Activated naive CD8-positive, alpha-beta T cell (primary cell): ENCODE results near the gene S100G.

Experiments used
- H3K27ac Mint-ChIP-seq: one replicate; pipeline ENCODE4 v1.8.0; 2021; ENCODE audit warnings: mixed read lengths
- H3K27me3 Mint-ChIP-seq: one replicate; pipeline ENCODE4 v1.8.0; 2021; ENCODE audit warnings: mixed read lengths
- H3K36me3 Mint-ChIP-seq: one replicate; pipeline ENCODE4 v1.8.0; 2021; ENCODE audit warnings: mixed read lengths
- H3K4me1 Mint-ChIP-seq: one replicate; pipeline ENCODE4 v1.8.0; 2021; ENCODE audit warnings: low read depth, mixed read lengths
- H3K4me3 Mint-ChIP-seq: one replicate; pipeline ENCODE4 v1.8.0; 2021; ENCODE audit warnings: mild to moderate bottlenecking, mixed read lengths
- H3K9me3 Mint-ChIP-seq: one replicate; pipeline ENCODE4 v1.8.0; 2021; ENCODE audit warnings: low read depth, mixed read lengths

S100G gene

GRCh38 chrX:16633754-16634153 lies 16.2 kb upstream of the S100G start:
- peaks cover 5% of the 10 kb centered on the region for H3K36me3 Mint-ChIP-seq
- H3K27me3 Mint-ChIP-seq, result no peaks in the 10 kb centered on the region
- H3K4me3 Mint-ChIP-seq, result no peak overlapping the region
- peaks cover 4% of the 10 kb centered on the region for H3K4me1 Mint-ChIP-seq
- H3K9me3 Mint-ChIP-seq, result no peaks in the 10 kb centered on the region
- H3K27ac Mint-ChIP-seq, result no peak overlapping the region

GRCh38 chrX:16635040-16635439 lies 14.9 kb upstream of the S100G start:
- Mint-ChIP-seq H3K27me3 (no peaks in the 10 kb centered on the region), H3K4me1 (peaks cover 4% of the 10 kb centered on the region), H3K36me3 (peaks cover 2% of the 10 kb centered on the region), H3K27ac (no peak overlapping the region), H3K9me3 (no peaks in the 10 kb centered on the region), H3K4me3 (no peak overlapping the region)

GRCh38 chrX:16635596-16635995 lies 14.4 kb upstream of the S100G start:
- Mint-ChIP-seq H3K27ac (no peak overlapping the region), H3K4me1 (peaks cover 4% of the 10 kb centered on the region), H3K27me3 (no peaks in the 10 kb centered on the region), H3K36me3 (peaks cover 2% of the 10 kb centered on the region), H3K4me3 (no peak overlapping the region), H3K9me3 (no peaks in the 10 kb centered on the region)

- H3K4me3 Mint-ChIP-seq, result no peak overlapping the region
- peaks cover 2% of the 10 kb centered on the region for H3K36me3 Mint-ChIP-seq
- H3K9me3 Mint-ChIP-seq, result no peaks in the 10 kb centered on the region
- H3K27ac Mint-ChIP-seq, result no peak overlapping the region
- H3K27me3 Mint-ChIP-seq, result no peaks in the 10 kb centered on the region
- H3K4me1 Mint-ChIP-seq, result peaks cover 4% of the 10 kb centered on the region
Observed at GRCh38 chrX:16638533-16638932, 11.4 kb upstream of the S100G start.

GRCh38 chrX:16639966-16640365 lies 10.0 kb upstream of the S100G start:
- Mint-ChIP-seq H3K27ac (no peak overlapping the region), H3K27me3 (no peaks in the 10 kb centered on the region), H3K9me3 (no peaks in the 10 kb centered on the region), H3K4me1 (no peaks in the 10 kb centered on the region), H3K36me3 (peaks cover 2% of the 10 kb centered on the region), H3K4me3 (no peak overlapping the region)

DNA sequence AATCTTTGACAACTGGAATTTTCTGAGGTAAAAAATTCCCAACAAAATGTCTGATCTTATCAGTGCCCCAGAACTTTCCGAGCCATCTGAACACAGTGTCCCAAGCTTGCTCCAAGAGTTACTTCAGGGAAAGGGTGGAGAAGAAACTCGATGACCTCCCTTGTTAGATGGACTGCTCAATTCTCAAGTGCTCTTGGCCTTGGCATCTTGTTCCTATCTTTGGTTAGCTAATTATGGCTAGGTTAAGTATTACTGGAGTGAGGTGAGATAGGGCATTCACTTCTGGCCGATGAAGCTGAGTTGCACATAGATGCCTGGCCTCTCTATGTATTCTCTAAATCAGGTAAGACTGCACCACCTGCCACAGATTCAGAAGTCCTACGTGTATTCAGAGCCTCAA lies 9.1 kb upstream of the S100G start:
- H3K4me3 Mint-ChIP-seq, result no peak overlapping the region
- H3K27ac Mint-ChIP-seq, result no peak overlapping the region
- peaks cover 2% of the 10 kb centered on the region for H3K36me3 Mint-ChIP-seq
- no peaks in the 10 kb centered on the region for H3K27me3 Mint-ChIP-seq
- no peaks in the 10 kb centered on the region for H3K4me1 Mint-ChIP-seq
- H3K9me3 Mint-ChIP-seq, result no peaks in the 10 kb centered on the region

- Mint-ChIP-seq H3K4me3 (no peak overlapping the region), H3K27ac (no peak overlapping the region), H3K36me3 (peaks cover 3% of the 10 kb centered on the region), H3K27me3 (no peaks in the 10 kb centered on the region), H3K9me3 (no peaks in the 10 kb centered on the region), H3K4me1 (no peaks in the 10 kb centered on the region)
Observed at GRCh38 chrX:16643176-16643575, 6.8 kb upstream of the S100G start.

- Mint-ChIP-seq H3K27ac (no peak overlapping the region), H3K9me3 (no peaks in the 10 kb centered on the region), H3K36me3 (peaks cover 5% of the 10 kb centered on the region), H3K4me3 (no peak overlapping the region), H3K27me3 (no peaks in the 10 kb centered on the region), H3K4me1 (no peaks in the 10 kb centered on the region)
Observed at GRCh38 chrX:16646366-16647138, 3.4 kb upstream of the S100G start.

GRCh38 chrX:16651391-16652024 lies 1.6 kb downstream of the S100G start:
- H3K27me3 Mint-ChIP-seq, result no peaks in the 10 kb centered on the region
- H3K4me1 Mint-ChIP-seq, result no peaks in the 10 kb centered on the region

GRCh38 chrX:16653424-16653823 lies 3.5 kb downstream of the S100G start:
- Mint-ChIP-seq H3K9me3 (no peaks in the 10 kb centered on the region), H3K27me3 (no peaks in the 10 kb centered on the region), H3K4me3 (no peak overlapping the region), H3K4me1 (no peaks in the 10 kb centered on the region), H3K36me3 (peaks cover 5% of the 10 kb centered on the region), H3K27ac (no peak overlapping the region)

More at GRCh38 chrX:16651391-16652024, 1.6 kb downstream of the S100G start:
- no peaks in the 10 kb centered on the region for H3K9me3 Mint-ChIP-seq
- no peak overlapping the region for H3K4me3 Mint-ChIP-seq
- H3K36me3 Mint-ChIP-seq, result peaks cover 5% of the 10 kb centered on the region
- no peak overlapping the region for H3K27ac Mint-ChIP-seq

GRCh38 chrX:16654093-16654492 lies 4.1 kb downstream of the S100G start:
- H3K27ac Mint-ChIP-seq, result no peak overlapping the region
- no peaks in the 10 kb centered on the region for H3K9me3 Mint-ChIP-seq
- no peak overlapping the region for H3K4me3 Mint-ChIP-seq
- no peaks in the 10 kb centered on the region for H3K27me3 Mint-ChIP-seq
- peaks cover 5% of the 10 kb centered on the region for H3K36me3 Mint-ChIP-seq
- H3K4me1 Mint-ChIP-seq, result no peaks in the 10 kb centered on the region

DNA sequence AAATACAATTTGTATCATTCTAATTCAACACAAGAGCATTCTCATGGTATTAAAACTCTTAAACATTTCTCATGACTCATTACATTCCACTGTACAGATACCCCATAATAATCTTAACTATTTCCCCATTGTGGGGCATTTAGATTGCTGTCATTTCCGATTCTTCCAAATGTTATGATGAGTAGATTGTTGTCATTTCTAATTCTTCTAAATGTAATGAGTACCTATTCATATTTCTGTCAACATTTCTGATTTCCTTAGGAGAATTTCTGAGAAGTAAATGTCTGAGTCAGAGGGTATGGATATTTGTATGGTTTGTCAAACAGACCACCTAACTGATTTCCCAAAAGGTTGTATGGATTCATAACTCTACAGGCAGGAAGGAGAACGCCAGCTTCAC lies 8.3 kb downstream of the S100G start:
- Mint-ChIP-seq H3K4me3 (no peak overlapping the region), H3K4me1 (no peaks in the 10 kb centered on the region), H3K27me3 (no peaks in the 10 kb centered on the region), H3K9me3 (no peaks in the 10 kb centered on the region), H3K36me3 (peaks cover 4% of the 10 kb centered on the region), H3K27ac (no peak overlapping the region)

GRCh38 chrX:16659321-16659720 lies 9.4 kb downstream of the S100G start:
- no peaks in the 10 kb centered on the region for H3K27me3 Mint-ChIP-seq
- peaks cover 4% of the 10 kb centered on the region for H3K36me3 Mint-ChIP-seq
- no peak overlapping the region for H3K4me3 Mint-ChIP-seq
- H3K27ac Mint-ChIP-seq, result no peak overlapping the region
- H3K9me3 Mint-ChIP-seq, result no peaks in the 10 kb centered on the region
- H3K4me1 Mint-ChIP-seq, result no peaks in the 10 kb centered on the region

DNA sequence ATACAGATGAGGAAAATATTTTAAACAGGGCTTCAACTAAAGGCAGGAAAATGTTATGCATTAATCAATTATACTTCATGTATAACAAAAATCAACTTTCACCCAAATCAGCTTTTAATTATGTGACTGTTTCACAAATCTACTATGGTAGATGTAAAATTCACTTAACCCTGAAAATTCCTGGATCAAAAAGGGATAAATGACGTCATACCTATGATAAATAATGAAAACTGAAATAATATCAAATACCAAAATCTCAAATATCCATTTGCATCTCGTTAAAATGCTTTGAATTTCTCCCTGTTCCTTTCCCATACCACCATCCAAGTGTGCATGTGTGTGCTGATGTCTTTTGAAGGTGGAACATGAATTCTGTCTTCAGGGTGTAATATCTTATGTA lies 11.5 kb downstream of the S100G start:
- Mint-ChIP-seq H3K27ac (no peak overlapping the region), H3K36me3 (peaks cover 4% of the 10 kb centered on the region), H3K4me3 (no peak overlapping the region), H3K9me3 (no peaks in the 10 kb centered on the region), H3K27me3 (no peaks in the 10 kb centered on the region), H3K4me1 (no peaks in the 10 kb centered on the region)

GRCh38 chrX:16662402-16662801 lies 12.4 kb downstream of the S100G start:
- no peak overlapping the region for H3K4me3 Mint-ChIP-seq
- H3K4me1 Mint-ChIP-seq, result no peaks in the 10 kb centered on the region
- no peaks in the 10 kb centered on the region for H3K27me3 Mint-ChIP-seq
- no peaks in the 10 kb centered on the region for H3K9me3 Mint-ChIP-seq
- H3K27ac Mint-ChIP-seq, result no peak overlapping the region
- peaks cover 4% of the 10 kb centered on the region for H3K36me3 Mint-ChIP-seq

DNA sequence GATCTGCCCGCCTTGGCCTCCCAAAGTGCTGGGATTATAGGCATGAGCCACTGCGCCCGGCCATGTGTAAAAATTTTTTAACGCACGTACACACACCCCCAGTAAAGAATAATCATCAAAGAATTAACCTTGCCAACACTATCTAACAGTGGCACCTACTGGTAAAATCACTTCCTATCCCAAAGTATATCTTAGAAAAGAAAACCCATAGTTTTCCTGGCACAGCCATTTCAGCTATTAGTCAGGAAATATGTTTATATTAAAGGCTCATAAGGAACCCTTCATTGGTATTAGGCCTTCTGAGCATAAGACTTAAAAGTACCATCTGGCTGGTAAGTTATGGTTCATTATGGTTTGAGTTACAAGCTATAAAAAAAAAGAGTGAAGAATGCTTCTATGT lies 14.1 kb downstream of the S100G start:
- Mint-ChIP-seq H3K36me3 (peaks cover 2% of the 10 kb centered on the region), H3K27ac (no peak overlapping the region), H3K4me3 (no peak overlapping the region), H3K9me3 (no peaks in the 10 kb centered on the region), H3K4me1 (no peaks in the 10 kb centered on the region), H3K27me3 (no peaks in the 10 kb centered on the region)
